K562 (cell line): ENCODE results near the gene ARAP1. TPM values are rescaled to one million over a fixed set of nuclear protein-coding genes. Genes with fewer than 3 reads are reported as not detected.

Experiments used
- ATF6 ChIP-seq: sonication (generic); formaldehyde crosslinking; IDR thresholded peaks from 2 replicates; pipeline ENCODE4 v1.4.0; 2020; ENCODE audit warnings: mild to moderate bottlenecking, missing genetic modification reagents
- COPS2 ChIP-seq: fragments of 450-650 bp; conservative IDR thresholded peaks from 2 replicates; pipeline ENCODE4 v1.6.1; 2016; ENCODE audit warnings: mild to moderate bottlenecking, moderate library complexity
- EHMT2 ChIP-seq: fragments of 450-650 bp; IDR thresholded peaks from 2 replicates; pipeline ENCODE4 v1.6.1; 2018; ENCODE audit warnings: antibody characterized with exemption
- ERF ChIP-seq: fragments of 450-650 bp; formaldehyde crosslinking; IDR thresholded peaks from 2 replicates; pipeline ENCODE4 v1.4.0; 2020; ENCODE audit warnings: mild to moderate bottlenecking, mixed read lengths
- ESRRB ChIP-seq: fragments of 250-450 bp; sonication (Bioruptor Pico); IDR thresholded peaks from 2 replicates; pipeline ENCODE4 v1.5.0; 2020; ENCODE audit warnings: mild to moderate bottlenecking, moderate library complexity, borderline replicate concordance
- GABPB1 ChIP-seq: sonication (generic); formaldehyde crosslinking; IDR thresholded peaks from 2 replicates; pipeline ENCODE4 v1.8.0; 2022; ENCODE audit warnings: mild to moderate bottlenecking, missing genetic modification reagents
- HDAC2 ChIP-seq: fragments of 450-650 bp; IDR thresholded peaks from 2 replicates; pipeline ENCODE4 v1.6.1; 2016; ENCODE audit warnings: mild to moderate bottlenecking
- JUNB ChIP-seq: fragments of 450-650 bp; formaldehyde crosslinking; conservative IDR thresholded peaks from 2 replicates; pipeline ENCODE4 v1.4.0; 2020; ENCODE audit warnings: mild to moderate bottlenecking
- KAT7 ChIP-seq: sonication (generic); formaldehyde crosslinking; IDR thresholded peaks from 2 replicates; pipeline ENCODE4 v1.8.0; 2022; ENCODE audit warnings: missing genetic modification reagents, mild to moderate bottlenecking, borderline replicate concordance
- MAFG ChIP-seq: fragments of 450-650 bp; conservative IDR thresholded peaks from 2 replicates; pipeline ENCODE4 v1.6.1; 2016; ENCODE audit warnings: missing genetic modification characterization, missing compliant biosample characterization
- NFE2L1 ChIP-seq: fragments of 450-650 bp; IDR thresholded peaks from 2 replicates; pipeline ENCODE4 v1.6.1; 2016; ENCODE audit warnings: missing genetic modification characterization, low read depth, mild to moderate bottlenecking, missing compliant biosample characterization, moderate library complexity, borderline replicate concordance
- NR3C1 ChIP-seq: sonication (generic); formaldehyde crosslinking; IDR thresholded peaks from 2 replicates; pipeline ENCODE4 v1.8.1; 2022; ENCODE audit warnings: missing genetic modification reagents
- PHB2 ChIP-seq: fragments of 450-650 bp; IDR thresholded peaks from 2 replicates; pipeline ENCODE4 v1.6.1; 2017; ENCODE audit warnings: low read depth
- PPARD ChIP-seq: fragments of 250-450 bp; sonication (Bioruptor Pico); IDR thresholded peaks from 2 replicates; pipeline ENCODE4 v1.8.0; 2022; ENCODE audit warnings: inconsistent platforms, mild to moderate bottlenecking, moderate library complexity
- SRF ChIP-seq, 2 experiments: fragments of 250-450, 450-650 bp in 1 of 2; sonication (Bioruptor Pico) in 1 of 2; sonication (generic) in 1 of 2; formaldehyde crosslinking; IDR thresholded peaks; 2 replicates each; pipeline versions ENCODE4 v1.5.0 to v1.5.1; 2020 to 2022; ENCODE audit warnings: mild to moderate bottlenecking in 1 of 2, missing genetic modification reagents in 1 of 2
- SRSF9 ChIP-seq: fragments of 200-400 bp; formaldehyde crosslinking; IDR thresholded peaks from 2 replicates; pipeline ENCODE4 v1.6.1; 2017; ENCODE audit warnings: low read depth, low read length, borderline replicate concordance
- STAT5B ChIP-seq: fragments of 250-450 bp; sonication (Bioruptor Pico); IDR thresholded peaks from 2 replicates; pipeline ENCODE4 v1.8.0; 2021; ENCODE audit warnings: mild to moderate bottlenecking, inconsistent platforms
- TEAD1 ChIP-seq, 2 experiments: fragments of 450-650 bp in 1 of 2; sonication (generic) in 1 of 2; formaldehyde crosslinking; IDR thresholded peaks; 2 replicates each; pipeline versions ENCODE4 v1.4.0 to v1.8.0; 2020 to 2022; ENCODE audit warnings: mild to moderate bottlenecking in 2 of 2, missing genetic modification reagents in 1 of 2
- ZBTB43 ChIP-seq: sonication (generic); formaldehyde crosslinking; IDR thresholded peaks from 2 replicates; pipeline ENCODE4 v1.8.0; 2023; ENCODE audit warnings: mild to moderate bottlenecking, missing genetic modification reagents
- ZKSCAN3 ChIP-seq: fragments of 250-450 bp; sonication (Bioruptor Pico); IDR thresholded peaks from 2 replicates; pipeline ENCODE4 v1.4.0; 2020
- ZNF134 ChIP-seq: fragments of 250-450 bp; sonication (Bioruptor Pico); conservative IDR thresholded peaks from 2 replicates; pipeline ENCODE4 v1.4.0; 2020
- ZNF140 ChIP-seq: fragments of 250-450 bp; sonication (Bioruptor Pico); IDR thresholded peaks from 2 replicates; pipeline ENCODE4 v1.8.0; 2021; ENCODE audit warnings: moderate library complexity, mild to moderate bottlenecking, inconsistent platforms
- ZNF253 ChIP-seq: fragments of 250-450 bp; sonication (Bioruptor Pico); conservative IDR thresholded peaks from 2 replicates; pipeline ENCODE4 v1.6.1; 2021; ENCODE audit warnings: mild to moderate bottlenecking
- ZNF324 ChIP-seq: fragments of 250-450 bp; sonication (Bioruptor Pico); IDR thresholded peaks from 2 replicates; pipeline ENCODE4 v1.4.0; 2020; ENCODE audit warnings: mild to moderate bottlenecking
- ZNF444 ChIP-seq: fragments of 250-450 bp; sonication (Bioruptor Pico); IDR thresholded peaks from 2 replicates; pipeline ENCODE4 v1.4.0; 2020; ENCODE audit warnings: mild to moderate bottlenecking, moderate library complexity
- polyA plus RNA-seq, 8 experiments: library from polyadenylated mRNA; depleted of rRNA in 4 of 8; stranded (reverse) in 5 of 8; unstranded in 3 of 8; fragments of >200 nt; fragmentation: Nextera tagmentation in 2 of 8; fragmentation: Illumina TruSeq in 1 of 8; extraction: Ambion mirVana in 2 of 8; extraction: Trizol in 1 of 8; gene quantifications; 2 replicates each; pipeline versions ENCODE4 v1.2.1 to v1.2.3, GENCODE V29; 2011 to 2014; ENCODE audit warnings: inconsistent platforms in 1 of 8, missing spikeins in 1 of 8
- total RNA-seq, 7 experiments: library from RNA; depleted of rRNA in 6 of 7; stranded (reverse); fragments of >200 nt in 6 of 7; fragmentation: Illumina TruSeq in 2 of 7; extraction: Trizol in 2 of 7; gene quantifications; 2 replicates each; pipeline versions ENCODE4 v1.2.1 to v1.2.3, GENCODE V29; 2011 to 2021; ENCODE audit warnings: low replicate concordance in 1 of 7
- TF ChIP-seq, protein P1 (sequence below): fragments of 250-450 bp; sonication (Bioruptor Pico); IDR thresholded peaks from 2 replicates; pipeline ENCODE4 v1.4.0; 2020; ENCODE audit warnings: mild to moderate bottlenecking
- TF ChIP-seq, protein P2 (sequence below): sonication (generic); formaldehyde crosslinking; IDR thresholded peaks from 2 replicates; pipeline ENCODE4 v1.8.0; 2022; ENCODE audit warnings: mild to moderate bottlenecking, missing genetic modification reagents

The ARAP1 gene
- total and polyA plus RNA-seq, 9 of the 15 experiments (the other 6 are each of a cell fraction or from before 2014, with no cell fraction given) = 0.23 to 67.0 (median 24.6) TPM

- no peak for TF ChIP-seq PHB2
- no peak for TF ChIP-seq NR3C1
- TF ChIP-seq ATF6 (CRISPR knock-in tag) = no peak
- no peak for TF ChIP-seq ZNF253 (CRISPR knock-in tag)
- no peak for TF ChIP-seq ZNF444 (CRISPR knock-in tag)
- TF ChIP-seq TEAD1 (CRISPR knock-in tag; IDR thresholded peaks at IDR 0.05) = no peak
- TF ChIP-seq ESRRB (CRISPR knock-in tag) = no peak
- TF ChIP-seq KAT7 = no peak
- no peak for TF ChIP-seq NFE2L1
- TF ChIP-seq PPARD (CRISPR knock-in tag) = no peak
- no peak for TF ChIP-seq ZNF324
- no peak for TF ChIP-seq JUNB (CRISPR knock-in tag)
- TF ChIP-seq ERF (CRISPR knock-in tag) = no peak
- TF ChIP-seq MAFG (tag) = no peak
- no peak for TF ChIP-seq ZKSCAN3 (CRISPR knock-in tag)
- no peak for TF ChIP-seq ZNF134 (CRISPR knock-in tag)
- TF ChIP-seq COPS2 = no peak
- TF ChIP-seq, protein P1, sequence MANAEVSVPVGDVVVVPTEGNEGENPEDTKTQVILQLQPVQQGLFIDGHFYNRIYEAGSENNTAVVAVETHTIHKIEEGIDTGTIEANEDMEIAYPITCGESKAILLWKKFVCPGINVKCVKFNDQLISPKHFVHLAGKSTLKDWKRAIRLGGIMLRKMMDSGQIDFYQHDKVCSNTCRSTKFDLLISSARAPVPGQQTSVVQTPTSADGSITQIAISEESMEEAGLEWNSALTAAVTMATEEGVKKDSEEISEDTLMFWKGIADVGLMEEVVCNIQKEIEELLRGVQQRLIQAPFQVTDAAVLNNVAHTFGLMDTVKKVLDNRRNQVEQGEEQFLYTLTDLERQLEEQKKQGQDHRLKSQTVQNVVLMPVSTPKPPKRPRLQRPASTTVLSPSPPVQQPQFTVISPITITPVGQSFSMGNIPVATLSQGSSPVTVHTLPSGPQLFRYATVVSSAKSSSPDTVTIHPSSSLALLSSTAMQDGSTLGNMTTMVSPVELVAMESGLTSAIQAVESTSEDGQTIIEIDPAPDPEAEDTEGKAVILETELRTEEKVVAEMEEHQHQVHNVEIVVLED (CRISPR knock-in tag) = no peak
- no peak for TF ChIP-seq SRSF9
- TF ChIP-seq, protein P2, sequence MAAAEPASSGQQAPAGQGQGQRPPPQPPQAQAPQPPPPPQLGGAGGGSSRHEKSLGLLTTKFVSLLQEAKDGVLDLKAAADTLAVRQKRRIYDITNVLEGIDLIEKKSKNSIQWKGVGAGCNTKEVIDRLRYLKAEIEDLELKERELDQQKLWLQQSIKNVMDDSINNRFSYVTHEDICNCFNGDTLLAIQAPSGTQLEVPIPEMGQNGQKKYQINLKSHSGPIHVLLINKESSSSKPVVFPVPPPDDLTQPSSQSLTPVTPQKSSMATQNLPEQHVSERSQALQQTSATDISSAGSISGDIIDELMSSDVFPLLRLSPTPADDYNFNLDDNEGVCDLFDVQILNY = no peak
- TF ChIP-seq SRF (CRISPR knock-in tag; IDR thresholded peaks at IDR 0.05) = peak in 1 of 2 experiments; percentile 59; a peak in 1 of 4 replicates
- TF ChIP-seq GABPB1 (CRISPR knock-in tag) = 0 out of 2 replicates have a peak, but pooled peaks have one; percentile 44
- TF ChIP-seq HDAC2 = no peak
- TF ChIP-seq STAT5B (CRISPR knock-in tag) = no peak
- TF ChIP-seq ZBTB43 (CRISPR knock-in tag) = no peak
- no peak for TF ChIP-seq ZNF140 (CRISPR knock-in tag)
- TF ChIP-seq EHMT2 = peak; percentile 97
These were observed 75.3 kb downstream of the ARAP1 start (continued) for GRCh38 chr11:72676861-72677341.
